ENCODE results near the gene AUH.

GRCh38 chr9:91378695-91379127 is 17.0 kb upstream of the AUH start:
- no peak for TF ChIP-seq CTCF (IDR thresholded peaks at IDR 0.05)
- TF ChIP-seq POLR2A (IDR thresholded peaks at IDR 0.05), result no peak
- peak; percentile 7 to 24 for TF ChIP-seq POLR2AphosphoS5 (IDR thresholded peaks at IDR 0.05)
- peak in 1 of 4 donors; percentile 49 for TF ChIP-seq EP300 (IDR thresholded peaks at IDR 0.05)
